Measurements from ENCODE around the gene HDC. TPM values are rescaled to one million over a fixed set of nuclear protein-coding genes. Genes with fewer than 3 reads are reported as not detected.

The HDC gene
- total and polyA plus RNA-seq, 2 donors (not counting 3 experiments of a cell fraction or from before 2014, with no cell fraction given): not detected

- BruUV-seq (replicated peaks): no TSS peak
- DNase-seq (ENCODE audit: low read depth, low spot score): no peak
- ChIA-PET POLR2A (no interaction called here), CTCF (no interaction called here)
- no peak overlapping the region for H3K27ac ChIP-seq (ENCODE audit: insufficient read depth, low read depth, low read length)
- H3K9me3 ChIP-seq (replicated peaks; ENCODE audit: control insufficient read depth, insufficient read depth, low read length): no peaks in the 10 kb centered on the region
- H3K9me1 ChIP-seq (replicated peaks; ENCODE audit: control insufficient read depth, extremely low read depth, insufficient read depth, low read length): no peaks in the 10 kb centered on the region
- H3K4me3 ChIP-seq (replicated peaks in 1 of 3; ENCODE audit: insufficient read depth in 1 of 3, low read depth in 1 of 3, low read length in 3 of 3): no peak overlapping the region
- no peaks in the 10 kb centered on the region for H3K4me1 ChIP-seq (ENCODE audit: control insufficient read depth, extremely low read depth, insufficient read depth, low read length)
- dilution Hi-C loops (cut with MboI; ENCODE audit: extremely low pct_ligation_motif_present, low sequenced_read_pairs) (no loop called here), intact Hi-C loops (cut with micrococcal nuclease) (no loop called here)
- no peaks in the 10 kb centered on the region for H4K20me1 ChIP-seq (replicated peaks; ENCODE audit: control insufficient read depth, extremely low read depth, insufficient read depth, low read length)
- no peak overlapping the region for H3K4me2 ChIP-seq (ENCODE audit: insufficient read depth, low read length)
- TF ChIP-seq POLR2A (IDR thresholded peaks at IDR 0.05; ENCODE audit: low read depth, low read length) (no peak), MYC (IDR thresholded peaks at IDR 0.05; ENCODE audit: low read depth, low read length) (no peak), JUN (IDR thresholded peaks at IDR 0.05; ENCODE audit: borderline replicate concordance, insufficient read depth, insufficient read length, low read depth) (no peak), MAX (IDR thresholded peaks at IDR 0.05; ENCODE audit: insufficient read depth, insufficient read length) (no peak), CTCF (IDR thresholded peaks at IDR 0.05; ENCODE audit: extremely low read depth in 1 of 2, insufficient read depth in 1 of 2, low read depth in 1 of 2, low read length in 2 of 2) (no peak), POLR2AphosphoS5 (IDR thresholded peaks at IDR 0.05; ENCODE audit: insufficient read depth, low read depth, low read length) (no peak), EZH2 (IDR thresholded peaks at IDR 0.05; ENCODE audit: borderline replicate concordance, low read depth, low read length, severe bottlenecking) (no peak), GATA2 (IDR thresholded peaks at IDR 0.05; ENCODE audit: insufficient read depth, insufficient read length, low read depth, low read length) (no peak), FOS (IDR thresholded peaks at IDR 0.05; ENCODE audit: borderline replicate concordance, insufficient read depth, low read length) (no peak)
- no peak for FAIRE-seq
- no peak overlapping the region for H3K9ac ChIP-seq (replicated peaks; ENCODE audit: extremely low read depth, insufficient read depth, low read length)
- no peaks in the 10 kb centered on the region for H3K79me2 ChIP-seq (ENCODE audit: control insufficient read depth, insufficient read depth, low read length)
- no peak overlapping the region for H2AFZ ChIP-seq (ENCODE audit: low read depth, low read length)
- H3K27me3 ChIP-seq (ENCODE audit: control insufficient read depth in 2 of 2, insufficient read depth in 2 of 2, low read length in 2 of 2): no peaks in the 10 kb centered on the region
- H3K36me3 ChIP-seq (ENCODE audit: control insufficient read depth in 2 of 2, extremely low read depth in 1 of 2, insufficient read depth in 2 of 2, low read length in 2 of 2): no peaks in the 10 kb centered on the region
Observed at GRCh38 chr15:50231761-50232160, 33.8 kb downstream of the HDC start.
